ENCODE data around the gene PTPRS. TPM values are rescaled to one million over a fixed set of nuclear protein-coding genes. Genes with fewer than 3 reads are reported as not detected.

The PTPRS gene
- total RNA-seq, 4 donors from 2014 or later: 238 to 530 (median 338) TPM

- no peak for ATAC-seq (ENCODE audit: low FRiP score)
- no peak for DNase-seq (ENCODE audit: low spot score)
- TF ChIP-seq, protein P1, sequence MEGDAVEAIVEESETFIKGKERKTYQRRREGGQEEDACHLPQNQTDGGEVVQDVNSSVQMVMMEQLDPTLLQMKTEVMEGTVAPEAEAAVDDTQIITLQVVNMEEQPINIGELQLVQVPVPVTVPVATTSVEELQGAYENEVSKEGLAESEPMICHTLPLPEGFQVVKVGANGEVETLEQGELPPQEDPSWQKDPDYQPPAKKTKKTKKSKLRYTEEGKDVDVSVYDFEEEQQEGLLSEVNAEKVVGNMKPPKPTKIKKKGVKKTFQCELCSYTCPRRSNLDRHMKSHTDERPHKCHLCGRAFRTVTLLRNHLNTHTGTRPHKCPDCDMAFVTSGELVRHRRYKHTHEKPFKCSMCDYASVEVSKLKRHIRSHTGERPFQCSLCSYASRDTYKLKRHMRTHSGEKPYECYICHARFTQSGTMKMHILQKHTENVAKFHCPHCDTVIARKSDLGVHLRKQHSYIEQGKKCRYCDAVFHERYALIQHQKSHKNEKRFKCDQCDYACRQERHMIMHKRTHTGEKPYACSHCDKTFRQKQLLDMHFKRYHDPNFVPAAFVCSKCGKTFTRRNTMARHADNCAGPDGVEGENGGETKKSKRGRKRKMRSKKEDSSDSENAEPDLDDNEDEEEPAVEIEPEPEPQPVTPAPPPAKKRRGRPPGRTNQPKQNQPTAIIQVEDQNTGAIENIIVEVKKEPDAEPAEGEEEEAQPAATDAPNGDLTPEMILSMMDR (IDR thresholded peaks at IDR 0.05): no peak
These were observed 2.1 kb upstream of the PTPRS start for GRCh38 chr19:5342573-5343201.

DNA sequence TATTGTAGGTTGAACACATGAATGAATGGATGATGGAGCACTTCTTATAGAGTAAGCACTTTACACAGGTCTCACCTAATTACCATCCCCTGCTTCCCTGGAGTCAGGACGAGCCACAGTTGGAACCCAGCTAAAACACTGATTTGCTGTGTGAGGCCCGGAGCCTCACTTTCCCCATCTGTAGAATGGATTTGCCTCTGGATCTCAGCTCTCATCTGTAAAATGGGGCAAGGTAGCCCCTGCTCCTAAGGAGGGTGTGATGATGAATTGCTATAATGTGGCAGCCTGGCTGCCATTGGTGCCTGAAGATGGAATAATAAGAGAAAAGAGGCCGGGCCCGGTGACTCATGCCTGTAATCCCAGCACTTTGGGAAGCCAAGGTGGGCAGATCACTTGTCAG lies 1.4 kb upstream of the PTPRS start:
- TF ChIP-seq, protein P1 (IDR thresholded peaks at IDR 0.05): no peak
- DNase-seq (ENCODE audit: low spot score) (no peak), ATAC-seq (ENCODE audit: low FRiP score) (no peak)

DNA sequence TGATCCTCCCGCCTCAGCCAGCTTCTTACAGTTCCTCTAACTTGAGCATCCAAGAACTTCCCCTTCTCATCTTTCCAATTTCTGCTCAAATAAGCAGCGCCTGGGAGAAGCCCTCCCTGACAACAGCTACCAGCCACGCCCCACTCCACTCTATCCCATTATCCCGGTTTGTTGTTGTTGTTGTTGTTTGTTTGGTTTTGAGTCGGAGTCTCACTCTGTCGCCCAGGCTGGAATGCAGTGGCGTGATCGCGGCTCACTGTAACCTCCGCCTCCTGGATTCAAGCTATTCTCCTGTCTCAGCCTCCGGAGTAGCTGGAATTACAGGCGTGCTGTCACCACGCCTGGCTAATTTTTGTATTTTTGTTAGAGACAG lies 822 bp upstream of the PTPRS start:
- no peak for DNase-seq (ENCODE audit: low spot score)
- TF ChIP-seq, protein P1 (IDR thresholded peaks at IDR 0.05): no peak
- no peak for ATAC-seq (ENCODE audit: low FRiP score)

DNA sequence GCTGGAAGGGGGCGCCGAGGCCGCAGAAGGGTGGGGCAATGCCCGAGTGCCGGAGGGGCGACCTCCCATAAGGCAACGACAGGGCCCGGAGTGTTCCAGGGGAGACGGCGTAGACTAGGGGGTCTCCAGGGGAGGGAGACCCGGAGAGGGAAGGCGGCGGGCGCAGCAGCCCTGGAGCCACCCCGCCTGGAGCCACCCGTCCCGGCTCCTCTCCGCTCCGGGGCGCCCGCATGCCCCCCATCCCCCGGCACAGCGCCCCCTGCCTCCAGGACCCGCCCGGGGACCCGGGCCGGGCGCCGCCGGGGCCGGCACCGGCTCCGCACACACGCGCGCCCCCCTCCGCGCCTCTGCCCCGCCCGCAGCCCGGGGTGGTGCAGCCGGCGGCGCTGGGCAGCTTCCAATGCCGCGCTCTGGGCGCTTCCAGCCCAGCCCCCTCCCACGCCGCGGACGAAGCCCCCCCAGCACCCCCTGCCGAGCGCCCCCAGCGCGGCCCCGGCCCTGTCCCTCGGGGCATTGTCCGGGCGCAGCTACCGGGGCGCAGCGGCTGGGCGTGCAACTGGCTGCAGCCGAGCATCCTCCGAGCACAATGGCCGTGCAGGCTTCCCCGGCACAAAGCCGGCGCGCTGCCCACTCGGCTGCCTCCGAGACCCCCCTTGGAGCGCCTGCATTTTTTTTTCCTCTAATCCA lies 519 bp downstream of the PTPRS start:
- TF ChIP-seq, protein P1 (IDR thresholded peaks at IDR 0.05): no peak
- DNase-seq (ENCODE audit: low spot score) (no peak), ATAC-seq (ENCODE audit: low FRiP score) (no peak)

DNA sequence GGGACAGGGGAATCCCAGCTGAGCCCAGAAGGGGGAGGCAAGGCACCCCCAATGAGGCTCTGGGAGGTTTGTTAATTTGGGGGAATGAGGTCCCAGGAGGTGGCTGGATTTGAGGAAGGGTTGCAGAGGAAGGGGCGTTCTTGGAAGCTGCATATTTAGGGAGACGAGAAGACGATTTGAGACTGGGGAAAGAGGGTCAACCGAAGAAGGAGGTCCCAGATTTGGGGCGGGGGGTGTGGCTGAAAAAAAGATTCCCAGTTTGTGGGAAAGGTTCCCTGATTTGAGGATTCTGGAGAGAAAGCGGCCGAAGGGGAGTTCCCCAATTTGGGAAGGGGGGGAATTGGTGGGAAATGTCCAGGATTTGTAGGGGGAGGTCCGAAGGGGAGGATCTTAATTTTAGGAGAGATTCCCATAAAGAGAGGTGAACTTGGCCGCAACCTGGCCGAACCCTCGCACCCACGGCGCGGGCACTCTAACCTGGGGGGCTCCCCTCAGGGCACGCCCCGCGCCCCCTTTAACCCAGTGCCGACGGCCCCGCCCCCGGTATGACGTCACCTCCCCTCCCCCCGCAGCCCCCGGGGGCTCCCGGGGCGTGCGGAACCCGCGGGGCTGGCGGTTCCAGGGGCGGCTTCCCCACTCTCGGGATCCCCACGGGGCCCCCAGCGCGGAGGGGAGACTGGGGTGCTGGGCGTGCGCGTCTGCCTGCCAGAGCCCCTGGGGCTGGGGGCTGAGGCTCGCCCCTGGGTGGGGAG lies 1.2 kb downstream of the PTPRS start:
- DNase-seq (ENCODE audit: low spot score) (no peak), ATAC-seq (ENCODE audit: low FRiP score) (no peak)
- TF ChIP-seq, protein P1 (IDR thresholded peaks at IDR 0.05): no peak

DNA sequence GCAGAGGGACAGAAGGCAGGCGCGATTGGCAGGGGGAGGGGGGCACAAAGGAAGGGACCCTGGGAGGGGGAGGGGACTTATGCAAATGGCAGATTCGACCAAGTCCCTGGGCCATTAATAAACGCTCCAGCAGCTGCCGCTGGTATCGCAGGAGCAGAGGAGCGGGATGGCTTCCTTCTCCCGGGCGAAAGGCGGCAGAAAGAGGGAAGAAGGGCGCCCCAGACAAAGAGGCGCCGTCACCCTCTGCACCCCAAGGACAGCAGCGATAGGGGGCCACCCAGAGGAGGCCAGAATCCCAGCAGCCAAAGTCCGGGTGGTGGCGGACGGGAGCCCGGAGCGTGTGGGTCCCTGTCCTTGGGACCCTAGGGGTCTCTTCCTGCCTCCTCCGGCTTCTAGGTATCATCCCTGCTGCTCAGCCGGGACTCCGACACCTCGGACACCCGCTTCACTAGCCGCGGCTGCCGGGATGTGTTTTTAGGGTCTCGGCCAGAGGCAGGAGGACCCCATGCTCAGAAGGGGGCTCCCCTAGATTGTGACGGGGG lies 1.9 kb downstream of the PTPRS start:
- no peak for ATAC-seq (ENCODE audit: low FRiP score)
- no peak for DNase-seq (ENCODE audit: low spot score)
- TF ChIP-seq, protein P1 (IDR thresholded peaks at IDR 0.05): no peak

Data from omental fat pad (tissue), 4 donors.